A549 (cell line): ENCODE data around the gene LCNL1. TPM values are rescaled to one million over a fixed set of nuclear protein-coding genes. Genes with fewer than 3 reads are reported as not detected.

Experiments
- ATAC-seq, 2 experiments: fragments of 200-7000 bp in 1 of 2; fragments of >200 bp in 1 of 2; cut with Nextera tagmentation in 1 of 2; cut with Tn5 transposase in 1 of 2; 3 replicates each; pipeline versions ENCODE4 v1.8.0 to v1.9.1; 2018 to 2020; ENCODE audit warnings: mild to moderate bottlenecking in 1 of 2, moderate library complexity in 1 of 2
- CTCF ChIA-PET: fragments of 300-600 bp; sonication (Branson Sonifier 250); formaldehyde crosslinking; extraction: SDS; loops from one replicate; lab custom pipeline; 2021; ENCODE audit warnings: antibody characterized with exemption, inconsistent platforms; lab: Yijun Ruan, JAX
- POLR2A ChIA-PET: fragments of 350-600 bp; formaldehyde crosslinking; extraction: SDS; loops from one replicate; lab custom pipeline; 2021; ENCODE audit warnings: antibody characterized with exemption, inconsistent platforms; lab: Yijun Ruan, JAX
- DNase-seq, 2 experiments: peaks; one replicate each; pipeline versions ENCODE4 v3.0.0 to v3.0.0-alpha.2; 2011 to 2016; ENCODE audit warnings: low read depth in 1 of 2, low spot score in 1 of 2
- FAIRE-seq: peaks from 2 replicates; lab custom pipeline; 2011; peaks lifted over from hg19 to GRCh38; lab: Jason Lieb, UNC
- H3K27ac ChIP-seq, 2 experiments: fragments of >200 bp; sonication (Bioruptor Twin); formaldehyde crosslinking; 3 replicates each; pipeline ENCODE4 v1.5.1; 2016 to 2017
- H3K4me1 ChIP-seq: fragments of >200 bp; sonication (Bioruptor Twin); formaldehyde crosslinking; 3 replicates; pipeline ENCODE4 v1.6.1; 2016
- H3K4me2 ChIP-seq: fragments of >200 bp; sonication (Bioruptor Twin); formaldehyde crosslinking; 3 replicates; pipeline ENCODE4 v1.6.1; 2016
- H3K4me3 ChIP-seq: fragments of >200 bp; sonication (Bioruptor Twin); formaldehyde crosslinking; 3 replicates; pipeline ENCODE4 v1.5.1; 2016
- H3K9me3 ChIP-seq: fragments of >200 bp; sonication (Bioruptor Twin); formaldehyde crosslinking; 3 replicates; pipeline ENCODE4 v1.6.1; 2016
- BCL3 ChIP-seq: fragments of >200 bp; sonication (Bioruptor Twin); formaldehyde crosslinking; IDR thresholded peaks from 3 replicates; pipeline ENCODE4 v1.6.1; 2016
- BHLHE40 ChIP-seq: IDR thresholded peaks from 2 replicates; pipeline ENCODE4 v1.6.1; 2012; ENCODE audit warnings: low read depth, low read length, inconsistent platforms
- CEBPB ChIP-seq, 2 experiments: fragments of >200 bp in 1 of 2; sonication (Bioruptor Twin) in 1 of 2; formaldehyde crosslinking in 1 of 2; IDR thresholded peaks; 2 replicates each; pipeline ENCODE4 v1.6.1; 2012 to 2016
- CHD4 ChIP-seq: fragments of 200-600 bp; sonication (generic); IDR thresholded peaks from 2 replicates; pipeline ENCODE4 v1.6.1; 2016; ENCODE audit warnings: antibody characterized with exemption, mild to moderate bottlenecking, borderline replicate concordance
- E2F6 ChIP-seq: IDR thresholded peaks from 2 replicates; pipeline ENCODE4 v1.6.1; 2012; ENCODE audit warnings: low read depth, borderline replicate concordance
- FOSB ChIP-seq: fragments of 250-450 bp; sonication (Bioruptor Pico); IDR thresholded peaks from 2 replicates; pipeline ENCODE4 v1.5.0; 2020; ENCODE audit warnings: mild to moderate bottlenecking, moderate library complexity
- FOSL2 ChIP-seq, 2 experiments: fragments of 450-650 bp in 1 of 2; fragments of >200 bp in 1 of 2; sonication (Bioruptor Twin) in 1 of 2; formaldehyde crosslinking; IDR thresholded peaks; 2 replicates each; pipeline versions ENCODE4 v1.5.0 to v1.6.1; 2016 to 2020; ENCODE audit warnings: mild to moderate bottlenecking in 1 of 2, moderate library complexity in 1 of 2
- GATA3 ChIP-seq: IDR thresholded peaks from 2 replicates; pipeline ENCODE4 v1.6.1; 2012; ENCODE audit warnings: borderline replicate concordance
- HOXA7 ChIP-seq: fragments of 250-450 bp; sonication (Bioruptor Pico); IDR thresholded peaks from 2 replicates; pipeline ENCODE4 v1.5.0; 2020; ENCODE audit warnings: mild to moderate bottlenecking, moderate library complexity
- JUN ChIP-seq, 2 experiments: fragments of >200 bp; sonication (Bioruptor Twin); formaldehyde crosslinking; IDR thresholded peaks; 2 replicates in 1 of 2; 3 replicates in 1 of 2; pipeline ENCODE4 v1.6.1; 2016 to 2017
- MAX ChIP-seq: IDR thresholded peaks from 2 replicates; pipeline ENCODE4 v1.6.1; 2012
- NR3C1 ChIP-seq: fragments of >200 bp; sonication (Bioruptor Twin); formaldehyde crosslinking; IDR thresholded peaks from 3 replicates; pipeline ENCODE4 v1.6.1; 2017
- PBX3 ChIP-seq: IDR thresholded peaks from 2 replicates; pipeline ENCODE4 v1.6.1; 2012
- PHF8 ChIP-seq: fragments of 200-600 bp; sonication (generic); IDR thresholded peaks from 2 replicates; pipeline ENCODE4 v1.6.1; 2016; ENCODE audit warnings: low read depth, mild to moderate bottlenecking, antibody characterized with exemption, moderate library complexity, borderline replicate concordance
- POLR2A ChIP-seq: IDR thresholded peaks from 2 replicates; pipeline ENCODE4 v1.6.1; 2012; ENCODE audit warnings: mild to moderate bottlenecking, low read length
- REST ChIP-seq: fragments of 200-600 bp; sonication (generic); IDR thresholded peaks from 2 replicates; pipeline ENCODE4 v1.6.1; 2016; ENCODE audit warnings: antibody characterized with exemption, mild to moderate bottlenecking, moderate library complexity
- RFX5 ChIP-seq: fragments of 450-650 bp; IDR thresholded peaks from 2 replicates; pipeline ENCODE4 v1.7.1; 2014; ENCODE audit warnings: antibody characterized with exemption, mild to moderate bottlenecking, moderate library complexity
- TFCP2L1 ChIP-seq: fragments of 250-450 bp; sonication (Bioruptor Pico); IDR thresholded peaks from 2 replicates; pipeline ENCODE4 v1.5.0; 2021; ENCODE audit warnings: mild to moderate bottlenecking
- USF2 ChIP-seq: fragments of 450-650 bp; IDR thresholded peaks from 2 replicates; pipeline ENCODE4 v1.6.1; 2014; ENCODE audit warnings: antibody characterized with exemption
- ZC3H11A ChIP-seq: fragments of 450-650 bp; IDR thresholded peaks from 2 replicates; pipeline ENCODE4 v1.6.1; 2014; ENCODE audit warnings: antibody characterized with exemption, mild to moderate bottlenecking
- WGBS: methylation state at CpG from one replicate; pipeline ENCODE4 v1.1.6; 2017; ENCODE audit errors: missing lambda C conversion rate; 5-methylcytosine and 5-hydroxymethylcytosine counted together
- polyA plus RNA-seq, 4 experiments: library from polyadenylated mRNA; depleted of rRNA in 3 of 4; stranded (reverse); fragments of >200 nt; fragmentation: RNase III in 1 of 4; extraction: RNeasy Plus Mini Kit Qiagen cat#74134 plus additional on column Dnase treatment in 1 of 4; gene quantifications; 2 replicates in 3 of 4; 3 replicates in 1 of 4; pipeline ENCODE4 v1.2.3, GENCODE V29; 2011 to 2017

LCNL1 gene
- polyA plus RNA-seq, 2 of the 4 experiments (the other 2 are of a cell fraction) = 0.08 to 0.19 TPM

- TF ChIP-seq REST (no peak), FOSB (CRISPR knock-in tag) (no peak), HOXA7 (no peak), NR3C1 (no peak)
These were observed 34.8 kb upstream of the LCNL1 start (continued) for GRCh38 chr9:136947955-136948510.

- 19% methylated on average over 11 of the region's 22 CpGs for WGBS
- Histone ChIP-seq H3K4me2 (peak overlapping the region; percentile 92), H3K4me3 (peak overlapping the region; percentile 60), H3K9me3 (no peaks in the 10 kb centered on the region), H3K4me1 (peaks cover 36% of the 10 kb centered on the region), H3K27ac (peak overlapping the region; percentile 94 to 98)
- ChIA-PET POLR2A (interaction anchor here (1.0 to 1.4 kb wide), 3 partner anchors 9 to 43 kb away, joined by 3 read pairs; partner anchors contain the start of gene PAXX), CTCF (interaction anchor here (1.0 to 11.3 kb wide), 4 partner anchors 10 to 105 kb away, joined by 3 to 282 read pairs (median 8); partner anchors contain the start of genes ABCA2 and FUT7)
- peak; percentile 20; the same call in 1 of the 2 replicates for TF ChIP-seq POLR2A
- no peak for TF ChIP-seq CEBPB (IDR thresholded peaks at IDR 0.05)
- TF ChIP-seq PBX3 = no peak
- DNase-seq (no peak), ATAC-seq (peak; percentile 12 to 30), FAIRE-seq (no peak)
These were observed 33.5 kb upstream of the LCNL1 start for GRCh38 chr9:136949239-136949816.

- ATAC-seq (peak; percentile 71 to 87), FAIRE-seq (peak; percentile 88), DNase-seq (peak; percentile 96 to 99)
- H3K4me1 ChIP-seq = peaks cover 32% of the 10 kb centered on the region
- 0 out of 2 replicates have a peak, but pooled peaks have one; percentile 16 for TF ChIP-seq GATA3
- 0 out of 2 replicates have a peak, but pooled peaks have one; percentile 31 for TF ChIP-seq RFX5
- TF ChIP-seq CHD4 = no peak
- TF ChIP-seq PHF8 = 0 out of 2 replicates have a peak, but pooled peaks have one; percentile 9
- no peak for TF ChIP-seq CEBPB (IDR thresholded peaks at IDR 0.05)
- peak; percentile 73; the same call in 2 of the 3 replicates for TF ChIP-seq BCL3
- 0 out of 2 replicates have a peak, but pooled peaks have one; percentile 19 for TF ChIP-seq E2F6
- TF ChIP-seq MAX = peak; percentile 76
- TF ChIP-seq USF2 = peak; percentile 98
- no peak for TF ChIP-seq TFCP2L1 (CRISPR knock-in tag)
- peak in 1 of 2 experiments; percentile 84; a peak in 3 of 5 replicates for TF ChIP-seq JUN (IDR thresholded peaks at IDR 0.05)
- TF ChIP-seq POLR2A = peak; percentile 76
- 0 out of 2 replicates have a peak, but pooled peaks have one; percentile 14 for TF ChIP-seq BHLHE40
- no peak for TF ChIP-seq ZC3H11A
- no peak for TF ChIP-seq FOSL2 (IDR thresholded peaks at IDR 0.05)
- TF ChIP-seq FOSL2 (CRISPR knock-in tag; IDR thresholded peaks at IDR 0.05) = no peak
- TF ChIP-seq, all 56 proteins: peak for 10
- ChIA-PET POLR2A (interaction anchor here (0.5 to 1.4 kb wide), 4 partner anchors 8 to 231 kb away, joined by 3 read pairs; partner anchors contain the start of gene PAXX), CTCF (interaction anchor here (1.0 to 11.3 kb wide), 3 partner anchors 50 to 106 kb away, joined by 3 to 282 read pairs (median 4); partner anchors contain the start of genes ABCA2 and FUT7)
- peak overlapping the region; percentile 92 for H3K4me2 ChIP-seq
- peak overlapping the region; percentile 94 to 98 for H3K27ac ChIP-seq
- H3K9me3 ChIP-seq = no peaks in the 10 kb centered on the region
- peak overlapping the region; percentile 60 for H3K4me3 ChIP-seq
- 15% methylated on average over 14 of the region's 63 CpGs for WGBS
These were observed 32.8 kb upstream of the LCNL1 start for GRCh38 chr9:136949817-136950655.
